Fibroblast of skin of right quadriceps (primary cell): ENCODE measurements around the gene GTF3C5.
"Not testable (repeated sequence)": the region's sequence is repeated elsewhere in the genome, so short reads cannot be mapped to it uniquely, and the experiment has no call there.

ENCODE experiments used
- DNase-seq: peaks from one replicate; pipeline ENCODE4 v3.0.0-alpha.2; 2013

GTF3C5 gene

GRCh38 chr9:133072210-133072609, 41.4 kb downstream of the GTF3C5 start:
- DNase-seq, result not testable (repeated sequence)

DNA sequence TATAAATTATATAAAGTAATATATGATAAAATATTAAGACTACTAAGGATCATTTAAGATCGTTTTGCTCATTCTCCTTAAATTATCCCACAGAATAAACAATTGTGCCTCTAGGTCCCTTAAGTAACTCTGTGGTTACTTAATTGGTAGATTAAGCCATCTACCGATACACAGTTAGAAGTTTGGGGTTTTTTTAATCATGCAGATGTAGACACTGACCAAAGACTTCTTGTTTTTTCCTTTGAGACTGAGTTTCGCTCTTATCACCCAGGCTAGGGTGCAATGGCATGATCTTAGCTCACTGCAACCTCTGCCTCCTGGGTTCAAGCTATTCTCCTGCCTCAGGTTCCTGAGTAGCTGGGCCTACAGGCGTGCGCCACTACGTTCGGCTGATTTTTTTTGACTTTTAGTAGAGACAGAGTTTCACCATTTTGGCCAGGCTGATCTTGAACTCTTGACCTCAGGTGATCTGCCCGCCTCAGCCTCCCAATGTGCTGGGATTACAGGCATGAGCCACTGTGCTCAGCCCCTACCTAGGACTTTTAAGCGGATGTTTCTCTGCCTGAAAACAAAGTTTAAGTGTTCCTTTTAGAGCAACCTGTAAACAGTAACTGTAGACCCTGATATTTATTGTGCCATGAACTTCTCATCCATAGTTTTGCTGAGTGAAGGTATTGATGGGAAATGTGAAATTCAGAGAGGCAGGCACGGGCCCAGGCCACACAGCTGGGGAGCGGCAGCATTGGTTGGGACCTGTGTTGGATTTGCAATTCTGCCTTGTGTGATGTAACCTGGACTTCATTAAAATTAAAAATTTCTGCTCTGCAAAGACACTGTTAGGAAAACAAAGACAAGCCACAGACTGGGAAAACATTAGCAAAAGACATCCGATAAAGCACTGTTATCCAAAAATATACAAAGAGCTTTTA, 42.6 kb downstream of the GTF3C5 start:
- no peak for DNase-seq

GRCh38 chr9:133074111-133074651, 43.4 kb downstream of the GTF3C5 start:
- peak; percentile 66 for DNase-seq

GRCh38 chr9:133075925-133076630, 45.3 kb downstream of the GTF3C5 start:
- peak; percentile 89 for DNase-seq

GRCh38 chr9:133076691-133077090, 45.9 kb downstream of the GTF3C5 start:
- no peak for DNase-seq

DNA sequence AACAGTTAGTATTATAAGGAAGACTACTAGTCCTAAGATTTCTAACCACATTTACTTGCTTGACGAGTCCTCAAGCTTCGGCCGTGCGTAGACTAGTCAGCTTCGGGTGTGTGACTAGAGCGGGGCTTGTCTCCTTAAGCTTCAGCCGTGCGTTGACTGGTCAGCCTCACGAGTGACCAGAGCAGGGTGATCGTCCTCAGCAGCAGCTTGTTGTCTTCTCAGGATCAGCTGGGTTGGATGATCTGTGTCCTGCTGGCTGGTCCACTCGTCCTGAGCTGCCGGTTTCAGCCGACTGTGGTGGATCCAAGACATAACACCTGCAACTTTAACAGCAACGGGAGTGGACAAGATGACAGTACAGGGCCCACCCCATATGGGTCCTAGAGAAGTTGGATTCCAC, 47.7 kb downstream of the GTF3C5 start:
- DNase-seq, result no peak

DNA sequence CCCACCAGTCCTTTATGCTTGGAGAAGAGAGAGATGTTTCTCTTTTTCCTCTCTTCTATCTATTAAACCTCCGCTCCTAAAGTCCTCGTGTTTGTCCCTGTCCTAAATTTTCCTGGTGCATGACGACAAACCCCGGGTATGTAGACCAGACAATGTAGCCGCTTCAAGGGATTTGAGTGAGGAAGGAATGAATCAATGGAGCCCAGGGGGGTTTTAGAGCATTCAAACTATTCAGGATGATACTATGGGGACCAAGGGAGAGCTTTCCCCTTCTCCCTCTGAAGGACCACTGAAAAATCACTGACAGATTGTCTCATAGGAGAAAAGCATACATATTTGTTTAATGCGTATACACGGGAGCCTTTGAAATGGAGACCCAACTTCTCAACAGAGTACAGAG, 49.4 kb downstream of the GTF3C5 start:
- peak; percentile 23 for DNase-seq

DNA sequence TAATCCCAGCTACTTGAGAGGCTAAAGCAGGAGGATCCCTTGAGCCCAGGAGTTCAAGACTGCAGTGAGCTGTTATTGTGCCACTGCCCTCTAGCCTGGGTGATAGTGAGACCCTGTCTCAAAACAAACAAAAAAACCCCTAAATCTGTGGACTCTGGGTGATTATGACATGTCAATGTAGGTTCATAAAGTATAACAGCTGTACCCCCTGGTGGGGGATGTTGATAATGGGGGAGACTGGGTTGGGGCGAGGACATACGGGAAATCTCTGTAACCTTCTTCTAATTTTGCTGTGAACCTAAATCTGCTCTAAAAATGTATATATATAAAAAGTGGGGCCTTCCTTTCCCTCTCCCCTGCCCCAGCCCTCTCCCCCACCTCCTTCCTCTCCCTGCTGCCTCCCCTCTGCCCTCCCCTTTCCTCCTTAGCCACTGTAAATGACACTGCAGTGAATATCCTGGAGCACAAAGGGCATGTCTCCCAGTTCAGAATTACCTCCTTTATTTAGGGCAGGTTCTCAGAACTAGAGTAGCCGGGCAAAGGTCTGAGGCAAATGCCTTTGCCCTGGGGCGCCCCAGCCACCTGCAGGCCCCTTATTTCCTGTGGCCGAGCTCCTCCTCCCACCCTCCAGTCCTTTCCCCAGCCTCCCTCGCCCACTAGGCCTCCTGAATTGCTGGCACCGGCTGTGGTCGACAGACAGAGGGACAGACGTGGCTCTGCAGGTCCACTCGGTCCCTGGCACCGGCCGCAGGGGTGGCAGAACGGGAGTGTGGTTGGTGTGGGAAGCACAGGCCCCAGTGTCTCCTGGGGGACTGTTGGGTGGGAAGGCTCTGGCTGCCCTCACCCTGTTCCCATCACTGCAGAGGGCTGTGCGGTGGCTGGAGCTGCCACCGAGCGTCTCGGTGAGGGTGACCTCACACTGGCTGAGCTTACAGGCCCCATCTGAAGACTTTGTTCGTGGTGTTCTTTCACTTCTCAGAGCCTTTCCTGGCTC, 50.3 kb downstream of the GTF3C5 start:
- DNase-seq, result not testable (repeated sequence)

- DNase-seq, result not testable (repeated sequence)
Measured at GRCh38 chr9:133081957-133082644, 51.3 kb downstream of the GTF3C5 start.

GRCh38 chr9:133083688-133084087, 52.9 kb downstream of the GTF3C5 start:
- not testable (repeated sequence) for DNase-seq

GRCh38 chr9:133086212-133086860, 55.5 kb downstream of the GTF3C5 start:
- DNase-seq, result not testable (repeated sequence)

DNA sequence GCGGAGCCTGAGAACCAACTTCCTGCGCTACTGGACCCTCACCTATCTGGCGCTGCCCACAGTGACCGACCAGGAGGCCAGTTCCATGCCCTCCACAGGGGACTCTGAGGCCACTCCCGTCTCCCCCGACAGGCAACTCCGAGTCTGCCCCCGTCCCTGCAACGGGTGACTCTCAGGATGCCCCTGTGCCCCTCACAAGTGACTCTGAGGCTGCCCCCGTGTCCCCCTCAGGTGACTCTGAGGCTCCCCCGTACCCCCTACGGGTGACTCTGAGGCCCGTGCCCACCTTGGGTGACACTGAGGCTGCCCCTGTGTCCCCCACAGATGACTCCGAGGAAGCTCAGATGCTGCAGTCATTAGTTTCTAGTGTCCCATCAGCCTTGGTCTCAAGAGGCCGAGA, 56.1 kb downstream of the GTF3C5 start:
- no peak for DNase-seq

GRCh38 chr9:133087429-133088145, 56.8 kb downstream of the GTF3C5 start:
- DNase-seq, result no peak

DNA sequence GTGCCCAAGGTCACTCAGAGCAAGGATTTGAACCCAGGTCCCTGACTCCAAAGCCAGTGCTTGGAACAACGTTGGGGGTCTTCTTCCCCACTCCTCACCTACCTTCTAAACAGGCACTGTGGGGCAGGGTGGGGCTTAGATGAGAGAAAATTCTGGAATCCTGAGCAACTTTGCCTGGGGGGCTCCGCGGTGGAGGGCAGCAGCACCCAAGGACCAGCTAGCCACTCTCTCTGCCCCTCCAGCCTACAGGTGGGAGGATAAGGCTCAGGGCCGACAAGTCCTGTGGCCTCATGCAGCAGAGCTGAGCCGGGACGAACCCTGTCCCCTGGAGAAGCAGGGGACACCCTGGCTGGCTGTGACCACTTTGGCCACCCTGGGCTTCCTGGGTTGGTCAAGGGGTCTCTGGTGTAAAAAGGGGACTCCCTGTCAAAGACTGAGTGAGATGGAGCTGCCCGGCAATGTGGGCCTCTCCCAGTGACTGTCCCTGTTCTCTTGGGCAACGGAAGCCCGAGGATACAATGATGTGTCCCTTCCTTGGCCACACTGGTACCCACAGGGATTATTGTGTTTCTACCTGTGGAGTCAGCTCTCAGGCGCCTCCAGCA, 57.5 kb downstream of the GTF3C5 start:
- DNase-seq, result no peak

DNA sequence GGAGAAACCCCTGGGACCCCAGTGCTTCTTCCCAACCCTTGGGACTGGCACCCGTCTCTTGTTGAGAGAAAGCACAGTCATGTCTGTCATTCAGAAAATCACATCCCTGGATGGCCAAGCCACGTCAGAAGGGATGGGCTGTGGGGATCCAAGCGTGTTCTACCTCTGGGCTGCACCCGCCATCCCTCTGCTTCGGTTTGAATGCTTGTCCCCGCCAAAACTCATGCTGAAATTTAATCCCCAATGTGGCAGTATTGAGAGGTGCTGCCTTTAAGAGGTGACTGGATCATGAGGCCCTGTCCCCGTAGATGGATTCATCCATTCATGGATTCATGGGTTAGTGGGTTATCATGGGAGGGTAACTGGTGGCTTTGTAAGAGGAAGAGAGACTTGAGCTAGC, 58.0 kb downstream of the GTF3C5 start:
- no peak for DNase-seq

- DNase-seq, result no peak
Measured at GRCh38 chr9:133089271-133089671, 58.5 kb downstream of the GTF3C5 start.

- no peak for DNase-seq
Measured at GRCh38 chr9:133090187-133090586, 59.4 kb downstream of the GTF3C5 start.

DNA sequence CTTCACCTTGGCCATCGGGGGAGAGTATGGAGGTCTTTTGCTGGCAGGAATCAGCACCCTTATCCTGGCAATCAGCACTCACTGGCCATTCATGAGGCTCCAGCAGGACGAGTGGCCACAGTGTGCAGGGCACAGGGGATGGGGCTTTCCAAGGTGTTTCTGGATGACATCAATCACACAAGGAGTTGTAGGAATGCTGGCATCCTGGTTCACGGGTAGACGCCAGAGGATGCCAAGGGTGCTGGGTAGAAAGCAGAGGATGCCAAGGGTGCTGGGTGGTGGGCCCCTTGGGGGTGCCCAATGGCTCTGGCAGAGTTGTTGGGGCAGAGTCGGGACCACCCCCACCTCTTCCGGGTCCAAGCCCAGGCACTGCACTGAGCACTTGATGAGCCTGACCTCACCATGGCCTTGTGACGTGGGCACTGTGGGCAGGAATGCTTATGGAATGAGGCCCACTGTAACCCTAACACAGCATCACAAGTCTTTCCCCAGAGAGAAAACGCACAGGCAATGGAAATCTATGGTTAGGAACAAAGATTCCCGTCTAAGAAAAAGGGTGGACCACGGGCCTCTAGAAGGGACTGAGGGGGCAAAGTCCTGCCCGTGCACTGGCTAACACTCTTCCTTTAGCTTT, 60.1 kb downstream of the GTF3C5 start:
- no peak for DNase-seq

DNA sequence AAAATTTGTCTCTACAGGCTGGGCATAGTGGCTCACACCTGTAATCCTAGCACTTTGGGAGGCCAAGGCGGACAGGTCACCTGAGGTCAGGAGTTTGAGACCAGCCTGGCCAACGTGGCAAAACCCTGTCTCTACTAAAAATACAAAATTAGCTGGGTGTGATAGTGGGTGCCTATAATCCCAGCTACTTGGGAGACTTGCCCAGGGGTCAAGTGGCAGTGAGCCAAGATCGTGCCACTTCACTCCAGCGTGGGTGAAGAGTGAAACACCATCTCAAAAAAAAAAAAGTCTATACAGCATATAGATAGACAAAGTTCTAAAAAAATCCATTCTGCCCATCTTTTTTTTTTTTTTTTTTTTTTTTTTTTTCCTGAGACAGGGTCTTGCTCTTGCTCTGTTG, 63.6 kb downstream of the GTF3C5 start:
- DNase-seq, result not testable (repeated sequence)
